GM12878 (cell line): Measurements from ENCODE around the gene DCST1. TPM values are rescaled to one million over a fixed set of nuclear protein-coding genes. Genes with fewer than 3 reads are reported as not detected.

ENCODE experiments used
- ATAC-seq: fragments of 200-7000 bp; cut with Tn5 transposase; 3 replicates; pipeline ENCODE4 v1.9.1; 2020; ENCODE audit warnings: mild to moderate bottlenecking, moderate library complexity
- BruUV-seq: library from RNA; stranded (reverse); fragments of 400-500 nt; replicated peaks from 2 replicates; lab custom pipeline; 2021; lab: Mats Ljungman, UMichigan
- CTCF ChIA-PET: fragments of 300-600 bp; sonication (Branson Sonifier 250); formaldehyde crosslinking; extraction: SDS; loops from one replicate; lab custom pipeline; 2021; ENCODE audit warnings: inconsistent platforms; lab: Yijun Ruan, JAX
- POLR2A ChIA-PET: fragments of 350-600 bp; formaldehyde crosslinking; extraction: SDS; loops from one replicate; lab custom pipeline; 2021; ENCODE audit warnings: inconsistent platforms; lab: Charles Lee
- RAD21 ChIA-PET: fragments of 300-600 bp; sonication (Branson Sonifier 250); formaldehyde crosslinking; loops from one replicate; lab custom pipeline; 2023; ENCODE audit warnings: antibody characterized with exemption; ENCODE audit not compliant: unreplicated experiment; lab: Charles Lee
- SMC1A ChIA-PET: fragments of 300-600 bp; sonication (Branson Sonifier 250); formaldehyde crosslinking; loops from one replicate; lab custom pipeline; 2023; ENCODE audit not compliant: unreplicated experiment, uncharacterized antibody; lab: Charles Lee
- DNase-seq: peaks from one replicate; pipeline ENCODE4 v3.0.0-alpha.2; 2011; ENCODE audit warnings: low read depth, low spot score
- FAIRE-seq: peaks from 3 replicates; lab custom pipeline; 2011; peaks lifted over from hg19 to GRCh38; lab: Jason Lieb, UNC
- H2AFZ ChIP-seq: 2 replicates; pipeline ENCODE4 v1.6.0; 2011; ENCODE audit warnings: low read depth, low read length, control low read depth; ENCODE audit not compliant: control insufficient read depth
- H3K27ac ChIP-seq: 2 replicates; pipeline ENCODE4 v1.5.1; 2011; ENCODE audit warnings: control low read depth; ENCODE audit not compliant: control insufficient read depth, insufficient read depth
- H3K27me3 ChIP-seq, 2 experiments: replicated peaks in 1 of 2; 2 replicates each; pipeline versions ENCODE4 v1.6.0 to v1.6.1; 2011; ENCODE audit warnings: low read length in 1 of 2; ENCODE audit not compliant: control insufficient read depth in 2 of 2, insufficient read depth in 2 of 2
- H3K36me3 ChIP-seq, 2 experiments: 2 replicates each; pipeline ENCODE4 v1.5.1; 2011; ENCODE audit warnings: low read length in 1 of 2; ENCODE audit not compliant: control insufficient read depth in 2 of 2, insufficient read depth in 2 of 2
- H3K4me1 ChIP-seq: 2 replicates; pipeline ENCODE4 v1.6.1; 2011; ENCODE audit warnings: mild to moderate bottlenecking, low read length, moderate library complexity, mixed read lengths; ENCODE audit not compliant: control insufficient read depth, insufficient read depth
- H3K4me2 ChIP-seq: 2 replicates; pipeline ENCODE4 v1.6.0; 2011; ENCODE audit warnings: control low read depth; ENCODE audit not compliant: control insufficient read depth, insufficient read depth
- H3K4me3 ChIP-seq: fragments of 200-600 bp; sonication (generic); 2 replicates; pipeline ENCODE4 v1.5.1; 2016
- H3K79me2 ChIP-seq: 2 replicates; pipeline ENCODE4 v1.6.0; 2011; ENCODE audit warnings: low read length; ENCODE audit not compliant: control insufficient read depth, insufficient read depth
- H3K9ac ChIP-seq: 2 replicates; pipeline ENCODE4 v1.8.0; 2011; ENCODE audit warnings: low read length, control low read depth, mixed read lengths; ENCODE audit not compliant: control insufficient read depth, insufficient read depth
- H3K9me3 ChIP-seq: replicated peaks from 3 replicates; pipeline ENCODE4 v1.5.1; 2011; ENCODE audit warnings: mild to moderate bottlenecking, low read length; ENCODE audit not compliant: control insufficient read depth, insufficient read depth
- H4K20me1 ChIP-seq: 2 replicates; pipeline ENCODE4 v1.6.0; 2011; ENCODE audit not compliant: control insufficient read depth, insufficient read depth
- ATF7 ChIP-seq: fragments of 450-650 bp; IDR thresholded peaks from 2 replicates; pipeline ENCODE4 v1.6.1; 2016; ENCODE audit warnings: low read depth, mild to moderate bottlenecking
- CBFB ChIP-seq: IDR thresholded peaks from 2 replicates; pipeline ENCODE4 v1.6.1; 2016; ENCODE audit warnings: antibody characterized with exemption, low read depth
- EED ChIP-seq: sonication (generic); IDR thresholded peaks from 2 replicates; pipeline ENCODE4 v1.6.1; 2016; ENCODE audit warnings: antibody characterized with exemption, low read depth
- EZH2 ChIP-seq: IDR thresholded peaks from 2 replicates; pipeline ENCODE4 v1.6.1; 2012; ENCODE audit warnings: low read depth, mild to moderate bottlenecking, control low read depth, inconsistent platforms, low read length, borderline replicate concordance; ENCODE audit not compliant: control insufficient read depth
- FOXK2 ChIP-seq: fragments of 450-650 bp; IDR thresholded peaks from 2 replicates; pipeline ENCODE4 v1.6.1; 2017; ENCODE audit warnings: mild to moderate bottlenecking, moderate library complexity
- HDAC6 ChIP-seq: fragments of 200-600 bp; sonication (generic); IDR thresholded peaks from one replicate; pipeline ENCODE4 v1.8.0; 2017; ENCODE audit warnings: antibody characterized with exemption; ENCODE audit not compliant: unreplicated experiment
- MYB ChIP-seq: fragments of 150-350 bp; IDR thresholded peaks from 2 replicates; pipeline ENCODE4 v1.6.1; 2014; ENCODE audit warnings: mild to moderate bottlenecking, low read depth, low read length, borderline replicate concordance
- NBN ChIP-seq: fragments of 450-650 bp; IDR thresholded peaks from 2 replicates; pipeline ENCODE4 v1.6.1; 2016
- PBX3 ChIP-seq: IDR thresholded peaks from 2 replicates; pipeline ENCODE4 v1.6.1; 2011; ENCODE audit warnings: mild to moderate bottlenecking, low read depth, low read length, moderate library complexity; ENCODE audit not compliant: insufficient replicate concordance
- PML ChIP-seq: IDR thresholded peaks from 2 replicates; pipeline ENCODE4 v1.6.1; 2012; ENCODE audit warnings: low read length, inconsistent platforms
- RB1 ChIP-seq: fragments of 450-650 bp; formaldehyde crosslinking; IDR thresholded peaks from 2 replicates; pipeline ENCODE4 v1.6.1; 2017; ENCODE audit warnings: mild to moderate bottlenecking, borderline replicate concordance
- RELB ChIP-seq: fragments of 450-650 bp; IDR thresholded peaks from 2 replicates; pipeline ENCODE4 v1.6.1; 2017; ENCODE audit warnings: low read depth, mild to moderate bottlenecking, moderate library complexity
- SMAD1 ChIP-seq: fragments of 450-650 bp; IDR thresholded peaks from 2 replicates; pipeline ENCODE4 v1.6.1; 2018; ENCODE audit warnings: mild to moderate bottlenecking, low read depth; ENCODE audit not compliant: partially characterized antibody
- SMAD5 ChIP-seq: IDR thresholded peaks from 2 replicates; pipeline ENCODE4 v1.6.1; 2016; ENCODE audit warnings: antibody characterized with exemption, low read depth
- TARDBP ChIP-seq: IDR thresholded peaks from 2 replicates; pipeline ENCODE4 v1.6.1; 2016; ENCODE audit warnings: borderline replicate concordance
- ZNF217 ChIP-seq: fragments of 450-650 bp; IDR thresholded peaks from 2 replicates; pipeline ENCODE4 v1.6.1; 2017; ENCODE audit warnings: antibody characterized with exemption, mild to moderate bottlenecking
- WGBS: methylation state at CpG from one replicate; pipeline ENCODE4 v1.1.6; 2016; ENCODE audit warnings: low lambda C conversion rate; ENCODE audit not compliant: insufficient replicate concordance, insufficient coverage; ENCODE audit errors: missing lambda C conversion rate; 5-methylcytosine and 5-hydroxymethylcytosine counted together
- in situ Hi-C: fragments of 300-500 bp; cut with MboI; formaldehyde crosslinking; loops from 9 replicates; pipeline ENCODE4 v1.14.3; 2018; ENCODE audit warnings: mixed read lengths
- intact Hi-C: fragments of 100-400 bp; cut with micrococcal nuclease; formaldehyde crosslinking; loops from one replicate; pipeline ENCODE4 v1.14.2; 2022; ENCODE audit not compliant: unreplicated experiment
- polyA plus RNA-seq, 11 experiments: library from polyadenylated mRNA; depleted of rRNA in 4 of 11; unstranded in 6 of 11; stranded (reverse) in 5 of 11; fragments of >200 nt; fragmentation: Nextera tagmentation in 4 of 11; fragmentation: Illumina TruSeq in 1 of 11; extraction: Ambion mirVana in 4 of 11; extraction: Trizol in 1 of 11; gene quantifications; 1 replicate in 1 of 11; 2 replicates in 10 of 11; pipeline versions ENCODE4 v1.2.1 to v1.2.3, GENCODE V29; 2011 to 2016; ENCODE audit warnings: inconsistent platforms in 2 of 11, missing spikeins in 2 of 11, low read depth in 1 of 11
- total RNA-seq, 4 experiments: library from RNA; depleted of rRNA in 3 of 4; stranded (reverse); fragments of >200 nt in 3 of 4; fragmentation: Illumina TruSeq in 1 of 4; extraction: Trizol in 1 of 4; gene quantifications; 2 replicates each; pipeline versions ENCODE4 v1.2.1 to v1.2.3, GENCODE V29; 2013 to 2021
- TF ChIP-seq, protein P1 (sequence below): IDR thresholded peaks from 2 replicates; pipeline ENCODE4 v1.6.1; 2012; ENCODE audit warnings: low read depth, low read length, improper control_type of control experiment
- TF ChIP-seq, protein P2 (sequence below): fragments of 450-650 bp; IDR thresholded peaks from 2 replicates; pipeline ENCODE4 v1.6.1; 2017; ENCODE audit warnings: mild to moderate bottlenecking, low read depth, inconsistent platforms; ENCODE audit not compliant: poor library complexity, severe bottlenecking

DCST1 gene
- total and polyA plus RNA-seq, 10 of the 15 experiments (the other 5 are each of a cell fraction or from before 2014, with no cell fraction given) = not detected

GRCh38 chr1:155084722-155085503, 51.3 kb downstream of the DCST1 start:
- Histone ChIP-seq H3K9me3 (no peaks in the 10 kb centered on the region), H4K20me1 (no peaks in the 10 kb centered on the region), H3K9ac (peak overlapping the region; percentile 63), H3K4me1 (peaks cover 33% of the 10 kb centered on the region), H3K79me2 (no peaks in the 10 kb centered on the region), H3K4me3 (peak overlapping the region; percentile 72), H3K36me3 (no peaks in the 10 kb centered on the region), H3K27ac (peak overlapping the region; percentile 72), H3K4me2 (peak overlapping the region; percentile 79), H2AFZ (peak overlapping the region; percentile 97), H3K27me3 (peaks cover 17 to 23% of the 10 kb centered on the region in 2 experiments)
- RAD21 ChIA-PET = interaction anchor here (0.7 to 3.0 kb wide), 39 partner anchors 10 to 606 kb away, joined by 3 to 63 read pairs (median 4); partner anchors contain the start of genes ADAM15, CKS1B, EFNA4 and FLAD1
- peak; percentile 90 for ATAC-seq
- peak; percentile 72 for DNase-seq
- BruUV-seq = no TSS peak
- intact Hi-C loops = loop anchor here (1.0 to 10.0 kb wide), 4 partner anchors 22 to 600 kb away; partner anchors contain the start of genes EFNA4 and UBE2Q1
- FAIRE-seq = peak; percentile 96
- in situ Hi-C loops = no loop called here
- SMC1A ChIA-PET = interaction anchor here (0.6 to 2.9 kb wide), 17 partner anchors 10 to 415 kb away, joined by 3 to 17 read pairs (median 4); partner anchors contain the start of genes EFNA4 and KRTCAP2
- POLR2A ChIA-PET = interaction anchor here (0.7 to 2.0 kb wide), 15 partner anchors 14 to 133 kb away, joined by 3 to 12 read pairs (median 4); partner anchors contain the start of genes ADAM15, CKS1B, DPM3 and EFNA4
- CTCF ChIA-PET = interaction anchor here (0.6 to 5.5 kb wide), 54 partner anchors 9 to 903 kb away, joined by 3 to 195 read pairs (median 5); partner anchors contain the start of genes ADAM15, CKS1B, EFNA4 and FLAD1
- WGBS = 2% methylated on average over 67 of the region's 67 CpGs
- TF ChIP-seq, protein P1, sequence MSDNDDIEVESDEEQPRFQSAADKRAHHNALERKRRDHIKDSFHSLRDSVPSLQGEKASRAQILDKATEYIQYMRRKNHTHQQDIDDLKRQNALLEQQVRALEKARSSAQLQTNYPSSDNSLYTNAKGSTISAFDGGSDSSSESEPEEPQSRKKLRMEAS = no peak; the same call in 1 of the 2 replicates
- TF ChIP-seq PML (no peak), ZNF217 (no peak), ATF7 (0 out of 2 replicates have a peak, but pooled peaks have one; percentile 29), MYB (0 out of 2 replicates have a peak, but pooled peaks have one; percentile 21), PBX3 (peak; percentile 98), SMAD5 (no peak), NBN (peak; percentile 96), RB1 (peak; percentile 85; the same call in 1 of the 2 replicates), FOXK2 (no peak), EED (peak; percentile 41; the same call in 1 of the 2 replicates), RELB (peak; percentile 99), EZH2 (no peak), SMAD1 (no peak), TARDBP (peak; percentile 75; the same call in 1 of the 2 replicates), HDAC6 (no peak), CBFB (peak; percentile 50; the same call in 1 of the 2 replicates)
- TF ChIP-seq, protein P2, sequence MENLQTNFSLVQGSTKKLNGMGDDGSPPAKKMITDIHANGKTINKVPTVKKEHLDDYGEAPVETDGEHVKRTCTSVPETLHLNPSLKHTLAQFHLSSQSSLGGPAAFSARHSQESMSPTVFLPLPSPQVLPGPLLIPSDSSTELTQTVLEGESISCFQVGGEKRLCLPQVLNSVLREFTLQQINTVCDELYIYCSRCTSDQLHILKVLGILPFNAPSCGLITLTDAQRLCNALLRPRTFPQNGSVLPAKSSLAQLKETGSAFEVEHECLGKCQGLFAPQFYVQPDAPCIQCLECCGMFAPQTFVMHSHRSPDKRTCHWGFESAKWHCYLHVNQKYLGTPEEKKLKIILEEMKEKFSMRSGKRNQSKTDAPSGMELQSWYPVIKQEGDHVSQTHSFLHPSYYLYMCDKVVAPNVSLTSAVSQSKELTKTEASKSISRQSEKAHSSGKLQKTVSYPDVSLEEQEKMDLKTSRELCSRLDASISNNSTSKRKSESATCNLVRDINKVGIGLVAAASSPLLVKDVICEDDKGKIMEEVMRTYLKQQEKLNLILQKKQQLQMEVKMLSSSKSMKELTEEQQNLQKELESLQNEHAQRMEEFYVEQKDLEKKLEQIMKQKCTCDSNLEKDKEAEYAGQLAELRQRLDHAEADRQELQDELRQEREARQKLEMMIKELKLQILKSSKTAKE = peak; percentile 70
